ENCODE results near the gene EREG. TPM values are rescaled to one million over a fixed set of nuclear protein-coding genes. Genes with fewer than 3 reads are reported as not detected.

EREG gene
- total and polyA plus RNA-seq, 4 donors = 0.51 TPM; not detected in 3

DNA sequence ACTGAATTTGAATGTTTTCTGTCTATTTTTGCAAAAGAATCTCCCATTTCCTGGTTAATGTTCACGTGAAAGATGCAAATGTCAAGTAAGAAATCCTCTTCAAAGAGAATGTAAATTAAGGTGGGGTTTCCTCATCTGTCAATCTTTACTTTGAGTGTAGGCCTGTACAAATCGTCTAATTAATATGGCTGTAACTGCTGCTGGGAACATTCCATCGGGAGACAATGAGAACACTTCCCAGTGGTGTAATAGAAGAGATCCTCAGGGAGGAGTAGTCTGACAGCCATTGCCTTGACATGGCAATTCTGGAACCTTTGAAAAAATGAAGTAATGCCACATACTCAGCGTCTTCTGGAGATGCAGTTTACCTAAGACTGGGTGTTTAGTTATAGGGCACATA lies 3.7 kb downstream of the EREG start:
- Histone ChIP-seq H3K9me3 (ENCODE audit: control insufficient read depth in 4 of 4, low read length in 3 of 4) (no peaks in the 10 kb centered on the region), H3K27me3 (ENCODE audit: control insufficient read depth in 4 of 4, insufficient read depth in 4 of 4, low read length in 3 of 4) (peaks cover 0 to 16% (median 3%) of the 10 kb centered on the region in 4 donors), H3K36me3 (ENCODE audit: control insufficient read depth in 4 of 4, insufficient read depth in 3 of 4, low read depth in 1 of 4, low read length in 3 of 4) (no peaks in the 10 kb centered on the region), H3K4me1 (ENCODE audit: control insufficient read depth in 4 of 4, insufficient read depth in 4 of 4, low read length in 3 of 4) (peaks cover 2 to 13% (median 7%) of the 10 kb centered on the region in 4 donors), H3K27ac (ENCODE audit: low read depth in 1 of 2, low read length in 2 of 2) (no peak overlapping the region), H3K4me3 (ENCODE audit: low read depth in 1 of 3, low read length in 3 of 3) (no peak overlapping the region), H3K9ac (ENCODE audit: low read depth in 1 of 2, low read length in 2 of 2) (no peak overlapping the region)
- no peak for TF ChIP-seq RAD21 (IDR thresholded peaks at IDR 0.05)
- TF ChIP-seq, protein P1, sequence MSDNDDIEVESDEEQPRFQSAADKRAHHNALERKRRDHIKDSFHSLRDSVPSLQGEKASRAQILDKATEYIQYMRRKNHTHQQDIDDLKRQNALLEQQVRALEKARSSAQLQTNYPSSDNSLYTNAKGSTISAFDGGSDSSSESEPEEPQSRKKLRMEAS (IDR thresholded peaks at IDR 0.05) = no peak
- TF ChIP-seq FOXA2 (IDR thresholded peaks at IDR 0.05) = no peak
- no peak for TF ChIP-seq TAF1 (conservative IDR thresholded peaks at IDR 0.05)
- no peak for TF ChIP-seq YY1 (IDR thresholded peaks at IDR 0.05)
- TF ChIP-seq, protein P2, sequence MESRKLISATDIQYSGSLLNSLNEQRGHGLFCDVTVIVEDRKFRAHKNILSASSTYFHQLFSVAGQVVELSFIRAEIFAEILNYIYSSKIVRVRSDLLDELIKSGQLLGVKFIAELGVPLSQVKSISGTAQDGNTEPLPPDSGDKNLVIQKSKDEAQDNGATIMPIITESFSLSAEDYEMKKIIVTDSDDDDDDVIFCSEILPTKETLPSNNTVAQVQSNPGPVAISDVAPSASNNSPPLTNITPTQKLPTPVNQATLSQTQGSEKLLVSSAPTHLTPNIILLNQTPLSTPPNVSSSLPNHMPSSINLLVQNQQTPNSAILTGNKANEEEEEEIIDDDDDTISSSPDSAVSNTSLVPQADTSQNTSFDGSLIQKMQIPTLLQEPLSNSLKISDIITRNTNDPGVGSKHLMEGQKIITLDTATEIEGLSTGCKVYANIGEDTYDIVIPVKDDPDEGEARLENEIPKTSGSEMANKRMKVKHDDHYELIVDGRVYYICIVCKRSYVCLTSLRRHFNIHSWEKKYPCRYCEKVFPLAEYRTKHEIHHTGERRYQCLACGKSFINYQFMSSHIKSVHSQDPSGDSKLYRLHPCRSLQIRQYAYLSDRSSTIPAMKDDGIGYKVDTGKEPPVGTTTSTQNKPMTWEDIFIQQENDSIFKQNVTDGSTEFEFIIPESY (IDR thresholded peaks at IDR 0.05) = no peak
- TF ChIP-seq HNF4G (IDR thresholded peaks at IDR 0.05) = no peak
- TF ChIP-seq HNF4A (conservative IDR thresholded peaks at IDR 0.05) = no peak
- TF ChIP-seq GABPA (IDR thresholded peaks at IDR 0.05 in 1 of 2, conservative IDR thresholded peaks at IDR 0.05 in 1 of 2) = no peak
- TF ChIP-seq JUND (IDR thresholded peaks at IDR 0.05) = no peak
- TF ChIP-seq, protein P3, sequence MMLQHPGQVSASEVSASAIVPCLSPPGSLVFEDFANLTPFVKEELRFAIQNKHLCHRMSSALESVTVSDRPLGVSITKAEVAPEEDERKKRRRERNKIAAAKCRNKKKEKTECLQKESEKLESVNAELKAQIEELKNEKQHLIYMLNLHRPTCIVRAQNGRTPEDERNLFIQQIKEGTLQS (IDR thresholded peaks at IDR 0.05) = no peak
- no peak for DNase-seq (ENCODE audit: low spot score)
- WGBS = 55% methylated on average over 4 of the region's 4 CpGs

DNA sequence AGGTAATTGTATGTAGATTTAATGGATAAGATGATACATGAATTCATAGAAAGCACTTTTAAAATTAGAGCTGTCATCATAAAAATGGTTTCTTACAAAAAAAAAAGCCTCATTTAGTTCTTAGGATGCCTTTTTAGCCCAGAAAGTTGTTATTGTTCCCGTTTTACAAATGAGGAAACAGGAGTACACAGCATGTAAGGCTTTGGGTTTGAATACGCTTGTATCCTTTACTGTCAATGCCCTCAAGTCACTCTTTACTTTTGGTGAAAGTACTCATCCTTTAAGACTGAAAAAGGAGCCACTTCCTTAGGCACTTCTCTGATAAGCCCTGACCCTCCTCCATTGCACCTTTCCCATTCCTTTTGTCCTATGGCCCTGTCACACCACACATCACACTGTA lies 4.9 kb downstream of the EREG start:
- no peaks in the 10 kb centered on the region for H3K36me3 ChIP-seq (ENCODE audit: control insufficient read depth in 4 of 4, insufficient read depth in 3 of 4, low read depth in 1 of 4, low read length in 3 of 4)
- 62% methylated on average over 2 of the region's 2 CpGs for WGBS
- DNase-seq (ENCODE audit: low spot score) = no peak
- no peak overlapping the region for H3K4me3 ChIP-seq (ENCODE audit: low read depth in 1 of 3, low read length in 3 of 3)
- H3K27me3 ChIP-seq (ENCODE audit: control insufficient read depth in 4 of 4, insufficient read depth in 4 of 4, low read length in 3 of 4) = peaks cover 0 to 10% (median 3%) of the 10 kb centered on the region in 4 donors
- peaks cover 2 to 12% (median 5%) of the 10 kb centered on the region in 4 donors for H3K4me1 ChIP-seq (ENCODE audit: control insufficient read depth in 4 of 4, insufficient read depth in 4 of 4, low read length in 3 of 4)
- H3K27ac ChIP-seq (ENCODE audit: low read depth in 1 of 2, low read length in 2 of 2) = no peak overlapping the region
- TF ChIP-seq GABPA (IDR thresholded peaks at IDR 0.05 in 1 of 2, conservative IDR thresholded peaks at IDR 0.05 in 1 of 2) = no peak
- TF ChIP-seq NR2F2 (IDR thresholded peaks at IDR 0.05) = no peak
- TF ChIP-seq FOXA1 (IDR thresholded peaks at IDR 0.05) = no peak
- TF ChIP-seq, protein P4, sequence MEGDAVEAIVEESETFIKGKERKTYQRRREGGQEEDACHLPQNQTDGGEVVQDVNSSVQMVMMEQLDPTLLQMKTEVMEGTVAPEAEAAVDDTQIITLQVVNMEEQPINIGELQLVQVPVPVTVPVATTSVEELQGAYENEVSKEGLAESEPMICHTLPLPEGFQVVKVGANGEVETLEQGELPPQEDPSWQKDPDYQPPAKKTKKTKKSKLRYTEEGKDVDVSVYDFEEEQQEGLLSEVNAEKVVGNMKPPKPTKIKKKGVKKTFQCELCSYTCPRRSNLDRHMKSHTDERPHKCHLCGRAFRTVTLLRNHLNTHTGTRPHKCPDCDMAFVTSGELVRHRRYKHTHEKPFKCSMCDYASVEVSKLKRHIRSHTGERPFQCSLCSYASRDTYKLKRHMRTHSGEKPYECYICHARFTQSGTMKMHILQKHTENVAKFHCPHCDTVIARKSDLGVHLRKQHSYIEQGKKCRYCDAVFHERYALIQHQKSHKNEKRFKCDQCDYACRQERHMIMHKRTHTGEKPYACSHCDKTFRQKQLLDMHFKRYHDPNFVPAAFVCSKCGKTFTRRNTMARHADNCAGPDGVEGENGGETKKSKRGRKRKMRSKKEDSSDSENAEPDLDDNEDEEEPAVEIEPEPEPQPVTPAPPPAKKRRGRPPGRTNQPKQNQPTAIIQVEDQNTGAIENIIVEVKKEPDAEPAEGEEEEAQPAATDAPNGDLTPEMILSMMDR (IDR thresholded peaks at IDR 0.05; ENCODE audit: low read depth, low read length, missing input control) = no peak
- TF ChIP-seq RXRA (IDR thresholded peaks at IDR 0.05) = no peak
- no peak for TF ChIP-seq SP1 (IDR thresholded peaks at IDR 0.05)
- TF ChIP-seq, protein P5, sequence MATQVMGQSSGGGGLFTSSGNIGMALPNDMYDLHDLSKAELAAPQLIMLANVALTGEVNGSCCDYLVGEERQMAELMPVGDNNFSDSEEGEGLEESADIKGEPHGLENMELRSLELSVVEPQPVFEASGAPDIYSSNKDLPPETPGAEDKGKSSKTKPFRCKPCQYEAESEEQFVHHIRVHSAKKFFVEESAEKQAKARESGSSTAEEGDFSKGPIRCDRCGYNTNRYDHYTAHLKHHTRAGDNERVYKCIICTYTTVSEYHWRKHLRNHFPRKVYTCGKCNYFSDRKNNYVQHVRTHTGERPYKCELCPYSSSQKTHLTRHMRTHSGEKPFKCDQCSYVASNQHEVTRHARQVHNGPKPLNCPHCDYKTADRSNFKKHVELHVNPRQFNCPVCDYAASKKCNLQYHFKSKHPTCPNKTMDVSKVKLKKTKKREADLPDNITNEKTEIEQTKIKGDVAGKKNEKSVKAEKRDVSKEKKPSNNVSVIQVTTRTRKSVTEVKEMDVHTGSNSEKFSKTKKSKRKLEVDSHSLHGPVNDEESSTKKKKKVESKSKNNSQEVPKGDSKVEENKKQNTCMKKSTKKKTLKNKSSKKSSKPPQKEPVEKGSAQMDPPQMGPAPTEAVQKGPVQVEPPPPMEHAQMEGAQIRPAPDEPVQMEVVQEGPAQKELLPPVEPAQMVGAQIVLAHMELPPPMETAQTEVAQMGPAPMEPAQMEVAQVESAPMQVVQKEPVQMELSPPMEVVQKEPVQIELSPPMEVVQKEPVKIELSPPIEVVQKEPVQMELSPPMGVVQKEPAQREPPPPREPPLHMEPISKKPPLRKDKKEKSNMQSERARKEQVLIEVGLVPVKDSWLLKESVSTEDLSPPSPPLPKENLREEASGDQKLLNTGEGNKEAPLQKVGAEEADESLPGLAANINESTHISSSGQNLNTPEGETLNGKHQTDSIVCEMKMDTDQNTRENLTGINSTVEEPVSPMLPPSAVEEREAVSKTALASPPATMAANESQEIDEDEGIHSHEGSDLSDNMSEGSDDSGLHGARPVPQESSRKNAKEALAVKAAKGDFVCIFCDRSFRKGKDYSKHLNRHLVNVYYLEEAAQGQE (IDR thresholded peaks at IDR 0.05) = no peak
- TF ChIP-seq FOXA2 (IDR thresholded peaks at IDR 0.05) = no peak
- no peak for TF ChIP-seq HNF4G (IDR thresholded peaks at IDR 0.05)
- TF ChIP-seq JUND (IDR thresholded peaks at IDR 0.05) = no peak
- TF ChIP-seq YY1 (IDR thresholded peaks at IDR 0.05) = no peak
- TF ChIP-seq, protein P2 (IDR thresholded peaks at IDR 0.05) = no peak
- TF ChIP-seq RAD21 (IDR thresholded peaks at IDR 0.05) = no peak
- no peak for TF ChIP-seq EGR1 (IDR thresholded peaks at IDR 0.05; ENCODE audit: low read depth in 2 of 2)
- TF ChIP-seq, protein P1 (IDR thresholded peaks at IDR 0.05) = no peak
- TF ChIP-seq TAF1 (conservative IDR thresholded peaks at IDR 0.05) = no peak
- TF ChIP-seq HNF4A (conservative IDR thresholded peaks at IDR 0.05) = no peak
- TF ChIP-seq, protein P3 (IDR thresholded peaks at IDR 0.05) = no peak
- no peak overlapping the region for H3K9ac ChIP-seq (ENCODE audit: low read depth in 1 of 2, low read length in 2 of 2)
- H3K9me3 ChIP-seq (ENCODE audit: control insufficient read depth in 4 of 4, low read length in 3 of 4) = no peaks in the 10 kb centered on the region
